HG03439 (cell line): ENCODE results near the gene RABL6.
A peak's percentile ranks its signal among the peaks of the same experiment; 100 is the strongest.
"Not testable (repeated sequence)": the region's sequence is repeated elsewhere in the genome, so short reads cannot be mapped to it uniquely, and the experiment has no call there.

Source experiments
- ATAC-seq: cut with Tn5 transposase; IDR thresholded peaks from one replicate; pipeline ENCODE4 v1.9.1; 2021; ENCODE audit warnings: mild to moderate bottlenecking, moderate library complexity; ENCODE audit not compliant: unreplicated experiment

RABL6 gene

GRCh38 chr9:136775191-136775590 lies 32.6 kb upstream of the RABL6 start:
- no peak for ATAC-seq

DNA sequence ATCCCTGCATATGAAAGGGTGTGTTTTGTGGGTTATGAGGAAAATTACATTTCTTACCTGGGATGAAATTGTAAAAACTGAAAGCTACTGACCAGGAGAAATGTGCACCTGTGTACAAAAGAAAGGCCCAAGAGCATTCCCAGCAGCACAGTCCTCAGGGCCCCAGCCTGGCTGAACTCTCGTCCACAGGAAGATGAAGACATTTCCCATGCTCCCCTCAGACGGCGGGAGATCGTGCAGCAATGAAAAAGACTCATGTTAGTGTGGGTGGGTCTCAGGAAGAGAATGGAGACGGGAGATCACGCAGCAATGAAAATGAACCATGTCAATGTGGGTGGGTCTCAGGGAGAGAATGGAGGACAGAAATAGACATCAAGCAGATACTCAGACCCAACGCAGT lies 30.8 kb upstream of the RABL6 start:
- ATAC-seq: no peak

DNA sequence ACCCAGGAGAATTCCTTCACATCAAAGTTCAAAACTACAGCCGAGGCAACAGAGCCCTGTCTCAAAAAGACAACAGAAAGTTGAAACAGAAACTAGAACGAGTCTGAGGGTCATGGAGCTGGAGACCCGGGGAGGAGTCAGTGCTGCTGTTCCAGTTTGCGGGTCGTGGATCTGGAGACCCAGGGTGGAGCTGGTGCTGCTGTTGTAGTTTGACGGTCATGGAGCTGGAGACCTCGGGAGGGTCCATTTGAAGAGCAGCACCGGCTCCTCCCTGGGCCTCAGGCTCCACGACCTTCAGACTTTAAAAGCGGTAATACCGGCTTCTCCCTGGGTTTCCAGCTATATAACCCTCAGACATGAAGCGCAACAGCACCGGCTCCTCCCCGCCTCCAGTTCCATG lies 30.4 kb upstream of the RABL6 start:
- ATAC-seq: no peak

GRCh38 chr9:136779808-136780207 lies 27.9 kb upstream of the RABL6 start:
- ATAC-seq: no peak

DNA sequence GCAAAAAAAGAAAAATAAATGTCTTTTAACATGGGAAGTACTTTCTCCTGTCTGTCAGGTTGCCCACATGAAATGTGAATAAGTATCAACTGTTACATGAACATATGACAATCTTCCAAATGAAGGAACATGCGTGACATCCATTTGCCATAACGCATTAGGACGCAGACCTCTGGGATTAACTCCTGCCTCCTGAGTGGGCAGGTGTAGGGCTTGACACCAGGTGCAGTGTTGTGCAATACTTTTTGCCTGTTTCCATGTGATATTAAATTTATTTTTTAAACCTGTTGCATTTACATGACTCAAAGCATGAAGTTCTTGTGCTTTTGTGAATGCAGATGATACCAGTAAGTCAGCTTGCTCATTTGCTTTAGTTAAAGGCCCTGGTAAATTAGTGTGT lies 25.3 kb upstream of the RABL6 start:
- no peak for ATAC-seq

- ATAC-seq: no peak
These were observed 23.3 kb upstream of the RABL6 start for GRCh38 chr9:136784249-136784996.

GRCh38 chr9:136784997-136785361 lies 22.8 kb upstream of the RABL6 start:
- no peak for ATAC-seq

GRCh38 chr9:136785565-136786355 lies 22.0 kb upstream of the RABL6 start:
- ATAC-seq: not testable (repeated sequence)

DNA sequence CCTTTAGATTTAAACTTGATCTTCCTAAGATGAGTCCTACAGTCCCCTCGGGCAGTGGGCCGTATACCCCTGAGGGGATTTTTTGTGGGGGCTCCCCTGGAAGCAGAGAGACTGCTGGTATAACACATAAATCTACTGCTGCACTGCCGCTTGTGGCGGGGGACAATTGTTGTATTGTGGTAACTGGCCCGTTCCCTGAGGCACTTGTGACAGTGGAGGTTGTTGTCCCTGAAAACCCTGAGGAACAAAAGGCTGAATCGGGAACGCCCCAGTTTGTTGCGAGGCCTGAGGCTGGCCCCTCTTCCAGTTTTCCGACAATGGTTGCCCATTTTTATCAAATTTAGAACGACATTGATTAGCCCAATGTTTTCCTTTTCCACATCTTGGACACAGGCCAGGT lies 21.3 kb upstream of the RABL6 start:
- ATAC-seq: no peak

GRCh38 chr9:136786983-136787382 lies 20.8 kb upstream of the RABL6 start:
- not testable (repeated sequence) for ATAC-seq

- no peak for ATAC-seq
These were observed 19.9 kb upstream of the RABL6 start for GRCh38 chr9:136787690-136788400.

- ATAC-seq: not testable (repeated sequence)
These were observed 18.9 kb upstream of the RABL6 start for GRCh38 chr9:136788644-136789522.

DNA sequence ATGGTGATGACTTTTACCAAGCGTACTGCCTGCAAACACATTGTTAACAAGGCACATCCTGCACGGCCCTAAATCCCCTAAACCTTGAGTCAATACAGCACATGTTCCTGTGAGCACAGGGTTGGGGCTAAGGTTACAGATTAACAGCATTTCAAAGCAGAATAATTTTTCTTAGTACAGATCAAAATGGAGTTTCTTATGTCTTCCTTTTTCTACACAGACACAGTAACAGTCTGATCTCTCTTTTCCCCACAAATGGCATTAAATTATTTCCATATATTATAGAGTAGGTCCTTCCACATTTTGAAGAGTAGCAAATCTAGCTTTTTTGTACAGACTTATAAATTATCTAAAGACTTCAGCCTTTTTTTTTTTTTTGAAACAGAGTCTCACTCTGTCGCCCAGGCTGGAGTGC lies 18.2 kb upstream of the RABL6 start:
- ATAC-seq: no peak

DNA sequence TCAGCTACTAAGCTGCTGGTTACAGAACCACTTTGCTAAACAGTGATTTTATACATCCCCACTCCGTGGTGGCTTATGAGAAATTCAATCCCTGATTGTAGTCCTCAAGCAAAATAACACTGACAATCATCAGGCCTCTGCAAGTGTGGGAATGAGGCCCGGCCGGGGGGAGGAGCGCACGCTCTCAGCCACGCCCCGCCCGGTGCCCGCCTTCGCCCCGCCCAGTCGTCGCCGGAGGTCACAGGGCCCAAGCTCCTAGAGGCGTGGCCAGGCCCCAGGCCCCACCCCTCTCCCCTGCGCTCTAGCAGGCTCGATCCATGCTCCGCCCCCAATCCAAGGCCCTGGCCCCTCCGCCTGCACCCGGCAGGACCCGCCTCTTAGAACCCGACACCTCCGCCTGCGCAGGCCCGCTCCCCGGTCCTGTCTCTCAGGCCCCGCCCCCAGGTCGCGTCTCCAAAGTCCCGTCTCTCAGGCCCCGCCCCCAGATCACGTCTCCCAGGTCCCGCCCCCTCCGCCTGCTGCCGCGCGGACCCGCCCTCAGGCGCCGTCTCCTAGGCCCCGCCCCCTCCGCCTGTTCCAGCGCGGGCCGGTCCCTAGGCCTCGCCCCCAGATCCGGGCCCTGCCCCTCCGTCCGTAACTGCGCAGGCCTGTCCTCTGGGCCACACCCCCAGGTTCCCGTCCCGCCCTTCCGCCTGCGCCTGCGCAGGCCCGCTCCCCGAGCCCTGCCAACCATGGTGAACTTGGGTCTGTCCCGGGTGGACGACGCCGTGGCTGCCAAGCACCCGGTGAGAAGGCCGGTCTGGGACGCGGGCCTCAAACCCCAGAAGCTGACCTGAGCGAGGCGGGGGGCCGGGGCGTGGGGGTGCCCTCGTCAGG lies 16.9 kb upstream of the RABL6 start, which contains the start of gene TMEM141:
TMEM141 (plus strand) TSS at position 705 of the 876 bp plus-strand sequence; CDS start at position 732, 27 bp downstream.
- peak; percentile 82 for ATAC-seq

- peak; percentile 19 for ATAC-seq
These were observed 16.1 kb upstream of the RABL6 start for GRCh38 chr9:136791516-136792276.

DNA sequence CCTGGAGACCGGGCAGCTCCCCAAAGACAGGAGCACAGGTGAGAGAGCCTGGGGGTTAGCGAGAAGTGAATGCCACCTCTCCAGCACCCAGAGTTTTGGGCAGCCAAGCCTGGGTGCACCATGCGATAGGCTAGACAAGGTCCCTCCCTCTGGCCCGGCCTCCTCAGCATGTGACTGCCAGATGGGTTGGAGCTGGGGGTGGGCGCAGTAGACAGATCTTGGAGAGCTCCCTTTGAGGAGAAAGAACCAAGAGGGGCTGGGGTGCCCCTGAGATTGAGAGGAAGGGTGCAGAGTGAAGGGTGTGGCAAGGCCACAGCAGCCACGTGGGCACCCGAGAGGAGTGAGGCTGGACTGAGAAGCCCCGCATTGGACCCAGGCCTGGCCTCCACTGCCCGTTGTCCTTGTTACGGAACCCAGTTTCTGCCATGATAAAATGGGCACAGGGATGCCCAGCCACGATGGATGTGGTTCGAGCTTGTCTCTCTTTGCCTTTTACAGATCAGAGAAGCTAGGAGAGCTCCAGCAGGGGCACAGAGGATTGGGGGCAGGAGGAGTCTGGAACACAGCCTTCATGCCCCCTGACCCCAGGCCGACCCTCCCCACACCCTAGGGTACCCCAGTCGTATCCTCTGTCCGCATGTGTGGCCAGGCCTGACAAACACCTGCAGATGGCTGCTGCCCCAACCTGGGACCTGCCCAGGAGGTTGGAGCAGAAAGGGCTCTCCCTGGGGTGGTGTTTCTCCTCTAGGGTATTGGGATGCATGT lies 15.2 kb upstream of the RABL6 start:
- ATAC-seq: no peak

DNA sequence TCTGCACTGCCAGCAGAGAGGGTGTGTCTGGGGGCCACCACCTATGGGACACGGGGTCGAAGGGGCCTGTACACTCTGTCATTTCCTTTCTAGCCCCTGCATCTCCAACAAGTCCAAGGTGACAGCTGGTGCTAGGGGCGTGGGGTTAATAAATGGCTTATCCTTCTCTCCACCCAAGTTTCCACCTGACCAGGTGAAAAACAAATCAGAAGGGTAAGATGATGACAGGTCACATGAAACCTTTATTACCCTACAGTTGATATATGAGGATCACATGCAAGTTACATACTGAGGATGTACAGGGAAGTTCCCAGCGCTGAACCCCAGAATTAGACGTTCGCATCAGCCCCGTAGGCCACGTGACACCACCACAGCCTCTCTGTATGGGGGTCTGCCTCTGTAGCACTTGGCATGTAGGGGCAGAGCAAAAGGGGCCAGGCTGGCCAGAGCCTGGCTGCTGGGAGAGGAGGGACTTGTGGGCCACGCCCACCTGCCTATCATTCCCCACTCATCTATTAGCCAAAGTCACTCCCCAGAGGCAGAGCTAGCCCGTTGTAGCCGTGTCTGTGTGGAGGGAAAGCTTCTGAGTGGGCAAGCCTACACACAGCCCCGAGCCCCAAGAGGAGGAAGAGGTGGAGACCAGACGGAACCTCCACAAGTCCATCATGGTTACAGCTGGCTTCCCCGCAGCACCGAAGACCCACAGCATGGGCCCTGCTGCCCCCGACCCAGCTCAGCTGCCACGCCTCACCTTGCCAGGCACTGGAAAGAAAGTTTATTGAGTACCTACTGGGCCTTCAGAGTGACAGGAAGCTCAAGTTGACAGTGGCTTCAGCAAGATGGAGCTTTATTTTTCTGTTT lies 14.4 kb upstream of the RABL6 start:
- no peak for ATAC-seq
